Kidney epithelial cell (primary cell): Measurements from ENCODE around the gene GAPT. TPM values are rescaled to one million over a fixed set of nuclear protein-coding genes. Genes with fewer than 3 reads are reported as not detected.

Source experiments
- DNase-seq: peaks from one replicate; pipeline ENCODE4 v3.0.0-alpha.2; 2010; ENCODE audit warnings: low read depth
- H3K27me3 ChIP-seq: 2 replicates; pipeline ENCODE4 v1.6.0; 2011; ENCODE audit warnings: low read length; ENCODE audit not compliant: control insufficient read depth, insufficient read depth
- H3K36me3 ChIP-seq: 2 replicates; pipeline ENCODE4 v1.5.1; 2011; ENCODE audit warnings: low read length; ENCODE audit not compliant: control insufficient read depth, insufficient read depth
- H3K4me3 ChIP-seq: 2 replicates; pipeline ENCODE4 v1.5.1; 2011; ENCODE audit warnings: low read depth, mild to moderate bottlenecking, control low read depth, low read length
- CTCF ChIP-seq: IDR thresholded peaks from 2 replicates; pipeline ENCODE4 v1.5.1; 2011; ENCODE audit warnings: mild to moderate bottlenecking, moderate library complexity, low read length, control low read depth, inconsistent platforms; ENCODE audit not compliant: insufficient read depth, poor library complexity, severe bottlenecking
- total RNA-seq: library from RNA; depleted of rRNA; stranded (reverse); fragments of >200 nt; gene quantifications from 2 replicates; pipeline ENCODE4 v1.2.3, GENCODE V29; 2015

GAPT gene
- total RNA-seq, 1 donor from 2014 or later: not detected

- H3K36me3 ChIP-seq: no peaks in the 10 kb centered on the region
- no peak for DNase-seq
- no peak overlapping the region for H3K4me3 ChIP-seq
- TF ChIP-seq CTCF: no peak
- H3K27me3 ChIP-seq: no peaks in the 10 kb centered on the region
Observed at GRCh38 chr5:58499941-58500340, 8.7 kb downstream of the GAPT start.

GRCh38 chr5:58501778-58502417, 10.7 kb downstream of the GAPT start:
- Histone ChIP-seq H3K27me3 (no peaks in the 10 kb centered on the region), H3K36me3 (no peaks in the 10 kb centered on the region), H3K4me3 (no peak overlapping the region)
- DNase-seq: no peak
- TF ChIP-seq CTCF: no peak

- no peaks in the 10 kb centered on the region for H3K36me3 ChIP-seq
- no peaks in the 10 kb centered on the region for H3K27me3 ChIP-seq
- no peak for DNase-seq
- H3K4me3 ChIP-seq: no peak overlapping the region
- no peak for TF ChIP-seq CTCF
Observed at GRCh38 chr5:58503390-58504046, 12.3 kb downstream of the GAPT start.

- no peaks in the 10 kb centered on the region for H3K36me3 ChIP-seq
- DNase-seq: no peak
- H3K4me3 ChIP-seq: no peak overlapping the region
- TF ChIP-seq CTCF: no peak
- H3K27me3 ChIP-seq: no peaks in the 10 kb centered on the region
Observed at GRCh38 chr5:58504766-58505165, 13.5 kb downstream of the GAPT start.

GRCh38 chr5:58505502-58505901, 14.3 kb downstream of the GAPT start:
- no peak for TF ChIP-seq CTCF
- Histone ChIP-seq H3K36me3 (no peaks in the 10 kb centered on the region), H3K27me3 (no peaks in the 10 kb centered on the region), H3K4me3 (no peak overlapping the region)
- DNase-seq: no peak
